ENCODE measurements around the gene ULBP3.

ULBP3 gene

DNA sequence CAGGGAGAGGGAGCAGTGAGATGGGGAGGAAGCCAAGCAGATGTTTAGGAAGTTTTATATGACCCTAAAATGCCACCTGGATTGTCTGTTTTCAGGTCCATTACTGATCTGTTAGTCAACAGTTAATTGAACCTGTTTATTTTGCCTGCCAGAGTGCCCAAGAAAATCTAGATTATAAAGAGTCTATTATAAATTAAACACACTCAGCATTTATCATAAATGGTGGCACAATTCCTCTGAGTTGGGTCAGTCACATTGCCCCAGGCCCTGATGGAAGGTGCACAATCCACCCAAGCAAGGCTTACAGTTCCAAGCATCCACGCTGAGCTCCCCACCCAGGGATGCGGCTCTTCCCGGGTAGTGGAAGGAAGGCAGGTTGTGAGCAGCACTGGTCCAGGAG, 21.4 kb upstream of the ULBP3 start:
- no peak overlapping the region for H3K27ac ChIP-seq
- no peak for TF ChIP-seq CTCF (IDR thresholded peaks at IDR 0.05)
- TF ChIP-seq ZFX (IDR thresholded peaks at IDR 0.05; ENCODE audit: borderline replicate concordance) = no peak

GRCh38 chr6:150088481-150089154, 19.7 kb upstream of the ULBP3 start:
- H3K27ac ChIP-seq = no peak overlapping the region
- no peak for TF ChIP-seq ZFX (IDR thresholded peaks at IDR 0.05; ENCODE audit: borderline replicate concordance)
- TF ChIP-seq CTCF (IDR thresholded peaks at IDR 0.05) = no peak

GRCh38 chr6:150087336-150087735, 18.4 kb upstream of the ULBP3 start:
- H3K27ac ChIP-seq = no peak overlapping the region
- TF ChIP-seq ZFX (IDR thresholded peaks at IDR 0.05; ENCODE audit: borderline replicate concordance) = no peak
- TF ChIP-seq CTCF (IDR thresholded peaks at IDR 0.05) = no peak

DNA sequence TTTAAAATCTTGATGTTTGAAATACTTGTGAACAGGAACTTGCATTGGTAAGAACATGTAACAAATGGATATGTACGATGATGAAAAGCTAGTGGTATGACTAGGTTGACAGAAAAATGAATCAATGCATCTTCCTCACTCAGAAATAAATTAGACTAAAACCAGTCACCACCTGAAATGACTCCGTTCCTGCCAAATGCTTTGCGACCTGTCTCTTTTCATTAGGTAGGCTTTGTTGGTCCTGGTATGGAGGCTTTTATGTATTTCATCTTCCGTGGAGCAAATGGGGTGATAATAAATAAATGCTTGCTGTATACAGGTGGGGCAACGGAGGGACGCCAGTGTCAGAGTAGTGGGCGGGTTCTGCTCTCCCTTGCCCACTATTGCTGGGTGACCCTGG, 17.1 kb upstream of the ULBP3 start:
- no peak overlapping the region for H3K27ac ChIP-seq
- TF ChIP-seq ZFX (IDR thresholded peaks at IDR 0.05; ENCODE audit: borderline replicate concordance) = no peak
- TF ChIP-seq CTCF (IDR thresholded peaks at IDR 0.05) = no peak

DNA sequence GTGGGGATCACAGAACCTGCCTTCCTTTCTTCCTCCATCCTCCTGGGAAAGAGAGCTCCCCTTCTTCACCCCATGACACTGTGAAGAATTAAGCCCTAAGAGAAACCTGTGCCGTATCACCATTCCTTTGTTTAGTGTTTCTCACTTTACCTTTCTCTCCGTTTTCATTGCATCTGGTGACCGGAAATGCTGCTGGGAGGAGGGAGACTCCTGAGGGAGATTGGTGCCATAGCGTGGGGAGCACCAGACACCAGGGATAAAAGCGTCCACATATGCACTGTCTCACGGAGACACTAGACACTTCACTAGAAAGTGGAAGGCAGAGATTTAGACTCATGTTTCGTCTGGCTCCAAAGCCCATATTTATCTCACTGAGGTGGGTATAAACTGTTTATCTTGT, 15.5 kb upstream of the ULBP3 start:
- no peak overlapping the region for H3K27ac ChIP-seq
- no peak for TF ChIP-seq ZFX (IDR thresholded peaks at IDR 0.05; ENCODE audit: borderline replicate concordance)
- no peak for TF ChIP-seq CTCF (IDR thresholded peaks at IDR 0.05)

DNA sequence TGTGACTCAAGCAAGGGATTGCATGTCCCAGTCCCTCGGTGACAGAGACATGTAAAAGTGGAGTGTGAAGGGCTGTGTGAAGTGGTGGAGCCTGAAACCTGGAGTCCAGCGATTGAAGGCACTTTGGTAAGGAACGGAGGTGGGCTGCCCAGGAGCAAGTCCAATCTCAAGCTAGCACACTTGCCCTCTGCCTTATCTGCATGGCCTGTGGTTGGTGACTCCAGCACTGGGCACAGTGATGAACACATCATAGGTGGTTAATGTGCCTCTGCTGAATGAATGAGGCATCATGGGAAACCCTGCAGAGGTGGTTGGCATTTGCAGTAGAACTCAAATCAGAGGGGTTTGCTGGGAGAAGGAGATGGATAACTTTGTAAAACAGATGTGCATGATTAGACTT, 14.9 kb upstream of the ULBP3 start:
- TF ChIP-seq ZFX (IDR thresholded peaks at IDR 0.05; ENCODE audit: borderline replicate concordance) (no peak), CTCF (IDR thresholded peaks at IDR 0.05) (no peak)
- H3K27ac ChIP-seq = no peak overlapping the region

GRCh38 chr6:150081702-150082101, 12.8 kb upstream of the ULBP3 start:
- TF ChIP-seq CTCF (IDR thresholded peaks at IDR 0.05) (no peak), ZFX (IDR thresholded peaks at IDR 0.05; ENCODE audit: borderline replicate concordance) (no peak)
- H3K27ac ChIP-seq = no peak overlapping the region

Data from 22Rv1 (cell line).